H1 (cell line): ENCODE data around the gene F11.

Experiments
- RAD21 ChIP-seq, 2 experiments: IDR thresholded peaks in 1 of 2; conservative IDR thresholded peaks in 1 of 2; 2 replicates each; pipeline ENCODE4 v1.6.1; 2011; ENCODE audit warnings: low read depth in 2 of 2, low read length in 2 of 2, improper control_type of control experiment in 1 of 2, inconsistent platforms in 1 of 2, mild to moderate bottlenecking in 1 of 2, moderate library complexity in 1 of 2
- SP2 ChIP-seq: IDR thresholded peaks from 2 replicates; pipeline ENCODE4 v1.6.1; 2012; ENCODE audit warnings: mild to moderate bottlenecking, low read length, inconsistent platforms
- SUZ12 ChIP-seq: fragments of 200-600 bp; sonication (generic); IDR thresholded peaks from 2 replicates; pipeline ENCODE4 v1.6.1; 2012; ENCODE audit warnings: mild to moderate bottlenecking, inconsistent platforms, low read length, moderate library complexity, mixed read lengths
- TF ChIP-seq, protein P1 (sequence below), 3 experiments: IDR thresholded peaks; 1 replicate in 2 of 3; 2 replicates in 1 of 3; pipeline versions ENCODE4 v1.5.1 to v1.6.1; 2011; ENCODE audit warnings: low read length in 3 of 3, mild to moderate bottlenecking in 3 of 3, inconsistent platforms in 2 of 3, low read depth in 1 of 3, moderate library complexity in 1 of 3; ENCODE audit not compliant: insufficient read depth in 1 of 3; ENCODE audit errors: control extremely low read depth in 1 of 3

DNA sequence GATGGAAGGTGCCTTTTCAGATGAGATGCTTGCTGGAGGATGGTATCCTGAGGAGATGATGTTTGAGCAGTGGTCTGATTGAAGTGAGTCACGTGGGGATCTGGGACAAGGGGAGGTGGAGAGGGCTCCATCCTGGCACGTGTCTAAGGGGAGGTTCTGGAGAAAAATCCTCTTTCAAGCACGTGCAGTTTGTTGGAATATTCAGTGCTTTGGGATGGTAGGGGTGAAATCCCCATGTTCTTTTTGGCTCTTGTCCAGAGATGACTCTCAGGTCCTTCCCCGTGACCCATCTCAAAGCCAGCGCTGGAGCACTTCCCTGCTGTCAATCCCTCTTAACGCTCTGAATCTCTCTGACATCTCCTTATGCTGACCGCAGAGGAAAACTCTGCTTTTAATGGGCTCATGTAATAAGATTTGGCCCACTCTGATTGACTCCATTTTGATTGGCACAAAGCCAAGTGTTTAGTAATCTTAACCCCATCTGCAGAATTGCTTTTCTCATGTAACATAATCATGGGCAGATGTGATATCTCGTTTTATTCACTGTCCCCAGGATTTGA lies 49.4 kb upstream of the F11 start:
- TF ChIP-seq RAD21 (IDR thresholded peaks at IDR 0.05 in 1 of 2, conservative IDR thresholded peaks at IDR 0.05 in 1 of 2; ENCODE audit: low read depth in 2 of 2, low read length in 2 of 2) (no peak), SP2 (no peak), SUZ12 (no peak)
- TF ChIP-seq, protein P1, sequence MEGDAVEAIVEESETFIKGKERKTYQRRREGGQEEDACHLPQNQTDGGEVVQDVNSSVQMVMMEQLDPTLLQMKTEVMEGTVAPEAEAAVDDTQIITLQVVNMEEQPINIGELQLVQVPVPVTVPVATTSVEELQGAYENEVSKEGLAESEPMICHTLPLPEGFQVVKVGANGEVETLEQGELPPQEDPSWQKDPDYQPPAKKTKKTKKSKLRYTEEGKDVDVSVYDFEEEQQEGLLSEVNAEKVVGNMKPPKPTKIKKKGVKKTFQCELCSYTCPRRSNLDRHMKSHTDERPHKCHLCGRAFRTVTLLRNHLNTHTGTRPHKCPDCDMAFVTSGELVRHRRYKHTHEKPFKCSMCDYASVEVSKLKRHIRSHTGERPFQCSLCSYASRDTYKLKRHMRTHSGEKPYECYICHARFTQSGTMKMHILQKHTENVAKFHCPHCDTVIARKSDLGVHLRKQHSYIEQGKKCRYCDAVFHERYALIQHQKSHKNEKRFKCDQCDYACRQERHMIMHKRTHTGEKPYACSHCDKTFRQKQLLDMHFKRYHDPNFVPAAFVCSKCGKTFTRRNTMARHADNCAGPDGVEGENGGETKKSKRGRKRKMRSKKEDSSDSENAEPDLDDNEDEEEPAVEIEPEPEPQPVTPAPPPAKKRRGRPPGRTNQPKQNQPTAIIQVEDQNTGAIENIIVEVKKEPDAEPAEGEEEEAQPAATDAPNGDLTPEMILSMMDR (IDR thresholded peaks at IDR 0.05; ENCODE audit: control extremely low read depth in 1 of 3, insufficient read depth in 1 of 3, low read depth in 1 of 3, low read length in 3 of 3): no peak
